GM12878 (cell line): Measurements from ENCODE around the gene TM7SF2.

Source experiments
- ASH2L ChIP-seq: fragments of 300-600, 200-600 bp; sonication (generic); IDR thresholded peaks from 2 replicates; pipeline ENCODE4 v1.6.1; 2017; ENCODE audit warnings: low read depth, mild to moderate bottlenecking, borderline replicate concordance
- CBFB ChIP-seq: IDR thresholded peaks from 2 replicates; pipeline ENCODE4 v1.6.1; 2016; ENCODE audit warnings: antibody characterized with exemption, low read depth
- CHD2 ChIP-seq: IDR thresholded peaks from 2 replicates; pipeline ENCODE4 v1.6.1; 2011; ENCODE audit warnings: low read depth, low read length, improper control_type of control experiment, borderline replicate concordance
- EZH2 ChIP-seq: IDR thresholded peaks from 2 replicates; pipeline ENCODE4 v1.6.1; 2012; ENCODE audit warnings: low read depth, mild to moderate bottlenecking, control low read depth, inconsistent platforms, low read length, borderline replicate concordance; ENCODE audit not compliant: control insufficient read depth
- FOS ChIP-seq: IDR thresholded peaks from 3 replicates; pipeline ENCODE4 v1.6.1; 2011; ENCODE audit warnings: borderline replicate concordance; ENCODE audit not compliant: insufficient read length; ENCODE audit errors: extremely low read depth
- MXI1 ChIP-seq: fragments of 150-350 bp; IDR thresholded peaks from 2 replicates; pipeline ENCODE4 v1.6.1; 2011; ENCODE audit warnings: low read depth, mild to moderate bottlenecking, inconsistent platforms, low read length, improper control_type of control experiment
- POLR2AphosphoS5 ChIP-seq: IDR thresholded peaks from 2 replicates; pipeline ENCODE4 v1.6.1; 2011; ENCODE audit warnings: mild to moderate bottlenecking, low read length, inconsistent platforms
- RELA ChIP-seq: fragments of 450-650 bp; IDR thresholded peaks from 2 replicates; pipeline ENCODE4 v1.8.0; 2014; ENCODE audit warnings: borderline replicate concordance; ENCODE audit not compliant: partially characterized antibody
- SREBF2 ChIP-seq: IDR thresholded peaks from 2 replicates; pipeline ENCODE4 v1.6.1; 2012; ENCODE audit warnings: mild to moderate bottlenecking, low read length
- ZSCAN29 ChIP-seq: fragments of 450-650 bp; IDR thresholded peaks from 2 replicates; pipeline ENCODE4 v1.6.1; 2017; ENCODE audit warnings: mild to moderate bottlenecking, moderate library complexity
- ZZZ3 ChIP-seq: IDR thresholded peaks from 2 replicates; pipeline ENCODE4 v1.6.1; 2011; ENCODE audit warnings: low read depth; ENCODE audit not compliant: control insufficient read depth, insufficient read length
- TF ChIP-seq, protein P1 (sequence below): IDR thresholded peaks from 2 replicates; pipeline ENCODE4 v1.6.1; 2012; ENCODE audit warnings: low read length, inconsistent platforms
- TF ChIP-seq, protein P2 (sequence below), 3 experiments: IDR thresholded peaks in 2 of 3; conservative IDR thresholded peaks in 1 of 3; 2 replicates each; pipeline ENCODE4 v1.5.1; 2011; ENCODE audit warnings: low read depth in 3 of 3, low read length in 3 of 3, mild to moderate bottlenecking in 3 of 3, control low read depth in 2 of 3, moderate library complexity in 2 of 3, inconsistent platforms in 1 of 3, mixed read lengths in 1 of 3; ENCODE audit not compliant: control insufficient read depth in 2 of 3, insufficient read depth in 1 of 3; ENCODE audit errors: extremely low read depth in 1 of 3
- TF ChIP-seq, protein P3 (sequence below): fragments of 150-350 bp; IDR thresholded peaks from 2 replicates; pipeline ENCODE4 v1.6.1; 2016; ENCODE audit warnings: low read depth, low read length

DNA sequence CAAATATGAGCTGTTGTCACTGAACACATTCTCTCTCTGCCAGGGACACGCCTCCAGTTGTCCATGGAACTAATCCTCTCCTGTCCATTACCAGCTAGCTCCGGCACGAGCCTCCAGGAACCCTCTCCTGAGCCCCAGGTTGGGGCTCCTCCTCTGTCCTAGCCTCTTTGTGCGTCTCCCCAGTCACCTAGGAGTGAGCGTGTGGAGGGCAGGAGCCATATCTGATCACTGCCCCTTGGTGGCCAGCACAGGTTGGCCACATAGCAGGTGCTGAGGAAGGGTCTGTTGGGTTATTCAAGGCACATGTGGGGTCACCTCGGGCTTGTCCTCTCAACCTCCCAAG, 20.2 kb downstream of the TM7SF2 start:
- no peak for TF ChIP-seq ZZZ3
- TF ChIP-seq, protein P1, sequence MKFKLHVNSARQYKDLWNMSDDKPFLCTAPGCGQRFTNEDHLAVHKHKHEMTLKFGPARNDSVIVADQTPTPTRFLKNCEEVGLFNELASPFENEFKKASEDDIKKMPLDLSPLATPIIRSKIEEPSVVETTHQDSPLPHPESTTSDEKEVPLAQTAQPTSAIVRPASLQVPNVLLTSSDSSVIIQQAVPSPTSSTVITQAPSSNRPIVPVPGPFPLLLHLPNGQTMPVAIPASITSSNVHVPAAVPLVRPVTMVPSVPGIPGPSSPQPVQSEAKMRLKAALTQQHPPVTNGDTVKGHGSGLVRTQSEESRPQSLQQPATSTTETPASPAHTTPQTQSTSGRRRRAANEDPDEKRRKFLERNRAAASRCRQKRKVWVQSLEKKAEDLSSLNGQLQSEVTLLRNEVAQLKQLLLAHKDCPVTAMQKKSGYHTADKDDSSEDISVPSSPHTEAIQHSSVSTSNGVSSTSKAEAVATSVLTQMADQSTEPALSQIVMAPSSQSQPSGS = no peak
- TF ChIP-seq CHD2 = no peak
- TF ChIP-seq, protein P2, sequence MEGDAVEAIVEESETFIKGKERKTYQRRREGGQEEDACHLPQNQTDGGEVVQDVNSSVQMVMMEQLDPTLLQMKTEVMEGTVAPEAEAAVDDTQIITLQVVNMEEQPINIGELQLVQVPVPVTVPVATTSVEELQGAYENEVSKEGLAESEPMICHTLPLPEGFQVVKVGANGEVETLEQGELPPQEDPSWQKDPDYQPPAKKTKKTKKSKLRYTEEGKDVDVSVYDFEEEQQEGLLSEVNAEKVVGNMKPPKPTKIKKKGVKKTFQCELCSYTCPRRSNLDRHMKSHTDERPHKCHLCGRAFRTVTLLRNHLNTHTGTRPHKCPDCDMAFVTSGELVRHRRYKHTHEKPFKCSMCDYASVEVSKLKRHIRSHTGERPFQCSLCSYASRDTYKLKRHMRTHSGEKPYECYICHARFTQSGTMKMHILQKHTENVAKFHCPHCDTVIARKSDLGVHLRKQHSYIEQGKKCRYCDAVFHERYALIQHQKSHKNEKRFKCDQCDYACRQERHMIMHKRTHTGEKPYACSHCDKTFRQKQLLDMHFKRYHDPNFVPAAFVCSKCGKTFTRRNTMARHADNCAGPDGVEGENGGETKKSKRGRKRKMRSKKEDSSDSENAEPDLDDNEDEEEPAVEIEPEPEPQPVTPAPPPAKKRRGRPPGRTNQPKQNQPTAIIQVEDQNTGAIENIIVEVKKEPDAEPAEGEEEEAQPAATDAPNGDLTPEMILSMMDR (IDR thresholded peaks at IDR 0.05 in 2 of 3, conservative IDR thresholded peaks at IDR 0.05 in 1 of 3; ENCODE audit: control insufficient read depth in 2 of 3, extremely low read depth in 1 of 3, insufficient read depth in 1 of 3, low read depth in 3 of 3, low read length in 3 of 3) = no peak
- TF ChIP-seq ZSCAN29 = no peak
- TF ChIP-seq MXI1 = no peak
- no peak for TF ChIP-seq SREBF2
- TF ChIP-seq RELA = no peak
- TF ChIP-seq POLR2AphosphoS5 = no peak
- no peak for TF ChIP-seq EZH2
- TF ChIP-seq, protein P3, sequence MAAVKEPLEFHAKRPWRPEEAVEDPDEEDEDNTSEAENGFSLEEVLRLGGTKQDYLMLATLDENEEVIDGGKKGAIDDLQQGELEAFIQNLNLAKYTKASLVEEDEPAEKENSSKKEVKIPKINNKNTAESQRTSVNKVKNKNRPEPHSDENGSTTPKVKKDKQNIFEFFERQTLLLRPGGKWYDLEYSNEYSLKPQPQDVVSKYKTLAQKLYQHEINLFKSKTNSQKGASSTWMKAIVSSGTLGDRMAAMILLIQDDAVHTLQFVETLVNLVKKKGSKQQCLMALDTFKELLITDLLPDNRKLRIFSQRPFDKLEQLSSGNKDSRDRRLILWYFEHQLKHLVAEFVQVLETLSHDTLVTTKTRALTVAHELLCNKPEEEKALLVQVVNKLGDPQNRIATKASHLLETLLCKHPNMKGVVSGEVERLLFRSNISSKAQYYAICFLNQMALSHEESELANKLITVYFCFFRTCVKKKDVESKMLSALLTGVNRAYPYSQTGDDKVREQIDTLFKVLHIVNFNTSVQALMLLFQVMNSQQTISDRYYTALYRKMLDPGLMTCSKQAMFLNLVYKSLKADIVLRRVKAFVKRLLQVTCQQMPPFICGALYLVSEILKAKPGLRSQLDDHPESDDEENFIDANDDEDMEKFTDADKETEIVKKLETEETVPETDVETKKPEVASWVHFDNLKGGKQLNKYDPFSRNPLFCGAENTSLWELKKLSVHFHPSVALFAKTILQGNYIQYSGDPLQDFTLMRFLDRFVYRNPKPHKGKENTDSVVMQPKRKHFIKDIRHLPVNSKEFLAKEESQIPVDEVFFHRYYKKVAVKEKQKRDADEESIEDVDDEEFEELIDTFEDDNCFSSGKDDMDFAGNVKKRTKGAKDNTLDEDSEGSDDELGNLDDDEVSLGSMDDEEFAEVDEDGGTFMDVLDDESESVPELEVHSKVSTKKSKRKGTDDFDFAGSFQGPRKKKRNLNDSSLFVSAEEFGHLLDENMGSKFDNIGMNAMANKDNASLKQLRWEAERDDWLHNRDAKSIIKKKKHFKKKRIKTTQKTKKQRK = no peak
- no peak for TF ChIP-seq CBFB
- TF ChIP-seq ASH2L = no peak
- TF ChIP-seq FOS = no peak
